K562 (cell line): ENCODE results near the gene DPH2.

Source experiments
- ATF7 ChIP-seq: fragments of 450-650 bp; IDR thresholded peaks from 2 replicates; pipeline ENCODE4 v1.7.1; 2014; ENCODE audit warnings: mild to moderate bottlenecking, moderate library complexity
- EP300 ChIP-seq: IDR thresholded peaks from 2 replicates; pipeline ENCODE4 v1.6.1; 2012; ENCODE audit warnings: low read length, improper control_type of control experiment
- MTA3 ChIP-seq: fragments of 450-650 bp; formaldehyde crosslinking; IDR thresholded peaks from 2 replicates; pipeline ENCODE4 v1.6.1; 2017; ENCODE audit warnings: mild to moderate bottlenecking, borderline replicate concordance
- NR1H2 ChIP-seq: sonication (generic); formaldehyde crosslinking; IDR thresholded peaks from 2 replicates; pipeline ENCODE4 v1.4.0; 2020; ENCODE audit warnings: mild to moderate bottlenecking, missing genetic modification reagents
- SMARCA5 ChIP-seq: fragments of 450-650 bp; IDR thresholded peaks from 2 replicates; pipeline ENCODE4 v1.6.1; 2016
- ZBTB34 ChIP-seq: fragments of 250-450 bp; sonication (Bioruptor Pico); IDR thresholded peaks from 2 replicates; pipeline ENCODE4 v1.8.0; 2021; ENCODE audit warnings: mild to moderate bottlenecking, moderate library complexity

- TF ChIP-seq EP300, result no peak
- no peak for TF ChIP-seq ZBTB34 (CRISPR knock-in tag)
- TF ChIP-seq MTA3, result no peak
- no peak for TF ChIP-seq NR1H2 (CRISPR knock-in tag)
- no peak for TF ChIP-seq ATF7
- TF ChIP-seq SMARCA5, result no peak
These were observed 24.1 kb upstream of the DPH2 start for GRCh38 chr1:43945674-43946235.
